H1 (cell line): ENCODE results near the gene HMGN3. TPM values are rescaled to one million over a fixed set of nuclear protein-coding genes. Genes with fewer than 3 reads are reported as not detected.

Experiments
- CTCF ChIA-PET: fragments of 300-600 bp; sonication (Branson Sonifier 250); formaldehyde crosslinking; loops from one replicate; lab custom pipeline; 2021; ENCODE audit not compliant: partially characterized antibody; lab: Charles Lee
- POLR2A ChIA-PET: fragments of 300-600 bp; sonication (Branson Sonifier 250); formaldehyde crosslinking; loops from one replicate; lab custom pipeline; 2021; ENCODE audit warnings: inconsistent platforms; ENCODE audit not compliant: partially characterized antibody; lab: Charles Lee
- DNase-seq, 2 experiments: peaks; one replicate each; pipeline versions ENCODE4 v3.0.0 to v3.0.0-alpha.2; 2010 to 2022; ENCODE audit warnings: low spot score in 2 of 2, low read depth in 1 of 2, mixed read lengths in 1 of 2
- FAIRE-seq: peaks from 2 replicates; lab custom pipeline; 2011; peaks lifted over from hg19 to GRCh38; lab: Jason Lieb, UNC
- H2AFZ ChIP-seq: 2 replicates; pipeline ENCODE4 v1.8.1; 2012; ENCODE audit warnings: low read length, inconsistent platforms
- H2AK5ac ChIP-seq: 2 replicates; pipeline ENCODE4 v1.6.1; 2013; ENCODE audit warnings: low read depth, low read length
- H2BK120ac ChIP-seq: replicated peaks from 2 replicates; pipeline ENCODE3; 2013; ENCODE audit warnings: low read depth, low read length, inconsistent platforms
- H2BK12ac ChIP-seq: 2 replicates; pipeline ENCODE4 v1.6.1; 2013; ENCODE audit warnings: low read depth, low read length
- H2BK15ac ChIP-seq: 2 replicates; pipeline ENCODE4 v1.6.1; 2013; ENCODE audit warnings: low read length
- H2BK20ac ChIP-seq: 2 replicates; pipeline ENCODE4 v1.6.1; 2013; ENCODE audit warnings: low read length
- H2BK5ac ChIP-seq: 2 replicates; pipeline ENCODE4 v1.6.1; 2013; ENCODE audit warnings: low read depth, low read length
- H3K14ac ChIP-seq: 2 replicates; pipeline ENCODE4 v1.6.1; 2013; ENCODE audit warnings: inconsistent platforms; ENCODE audit not compliant: insufficient read length
- H3K18ac ChIP-seq: 2 replicates; pipeline ENCODE4 v1.6.1; 2013; ENCODE audit warnings: low read length; ENCODE audit errors: extremely low read depth
- H3K23ac ChIP-seq: 2 replicates; pipeline ENCODE4 v1.6.1; 2013; ENCODE audit warnings: inconsistent platforms; ENCODE audit not compliant: insufficient read length
- H3K23me2 ChIP-seq: 2 replicates; pipeline ENCODE4 v1.6.1; 2013; ENCODE audit warnings: low read depth, low read length
- H3K27ac ChIP-seq: 2 replicates; pipeline ENCODE4 v1.6.1; 2011; ENCODE audit warnings: low read depth, low read length, inconsistent platforms
- H3K27me3 ChIP-seq, 4 experiments: replicated peaks in 1 of 4; 1 replicate in 1 of 4; 2 replicates in 3 of 4; pipeline versions ENCODE4 v1.6.1 to v1.8.1; 2011 to 2013; ENCODE audit warnings: low read length in 3 of 4, mild to moderate bottlenecking in 3 of 4, inconsistent platforms in 2 of 4, mixed read lengths in 2 of 4, moderate library complexity in 1 of 4; ENCODE audit not compliant: control insufficient read depth in 3 of 4, insufficient read depth in 3 of 4; ENCODE audit errors: extremely low read depth in 1 of 4
- H3K36me3 ChIP-seq, 4 experiments: 2 replicates each; pipeline versions ENCODE4 v1.6.1 to v1.8.1; 2011 to 2013; ENCODE audit warnings: mild to moderate bottlenecking in 4 of 4, low read length in 3 of 4, moderate library complexity in 2 of 4, control low read depth in 1 of 4, inconsistent platforms in 1 of 4; ENCODE audit not compliant: insufficient read depth in 4 of 4, control insufficient read depth in 2 of 4
- H3K4ac ChIP-seq: replicated peaks from 2 replicates; pipeline ENCODE3; 2013; ENCODE audit warnings: low read length, low read depth, mixed read lengths, inconsistent platforms; ENCODE audit not compliant: insufficient read length
- H3K4me1 ChIP-seq, 4 experiments: replicated peaks in 1 of 4; 1 replicate in 1 of 4; 2 replicates in 3 of 4; pipeline versions ENCODE4 v1.6.1 to v1.8.1; 2011 to 2013; ENCODE audit warnings: low read length in 3 of 4, inconsistent platforms in 2 of 4, mixed read lengths in 1 of 4; ENCODE audit not compliant: insufficient read depth in 4 of 4, control insufficient read depth in 3 of 4
- H3K4me2 ChIP-seq, 2 experiments: 2 replicates each; pipeline versions ENCODE4 v1.6.1 to v1.8.1; 2011 to 2013; ENCODE audit warnings: low read depth in 2 of 2, low read length in 2 of 2, control low read depth in 1 of 2, inconsistent platforms in 1 of 2, mild to moderate bottlenecking in 1 of 2; ENCODE audit not compliant: insufficient read depth in 1 of 2
- H3K4me3 ChIP-seq, 4 experiments: fragments of 200-600, 300-600 bp in 1 of 4; sonication (generic), shearing (Covaris generic), sonication (Bioruptor Twin) in 1 of 4; 2 replicates each; pipeline versions ENCODE4 v1.5.1 to v1.8.1; 2011 to 2016; ENCODE audit warnings: low read length in 4 of 4, low read depth in 3 of 4, control low read depth in 2 of 4, inconsistent platforms in 2 of 4, mild to moderate bottlenecking in 2 of 4, mixed read lengths in 1 of 4, moderate library complexity in 1 of 4; ENCODE audit not compliant: insufficient read depth in 2 of 4; ENCODE audit errors: extremely low read depth in 1 of 4
- H3K56ac ChIP-seq: replicated peaks from 2 replicates; pipeline ENCODE3; 2013; ENCODE audit warnings: low read depth, mild to moderate bottlenecking, mixed read lengths, low read length, inconsistent platforms; ENCODE audit not compliant: insufficient read length
- H3K79me1 ChIP-seq: 2 replicates; pipeline ENCODE4 v1.6.1; 2013; ENCODE audit warnings: low read depth, low read length, control low read depth
- H3K79me2 ChIP-seq, 2 experiments: 2 replicates each; pipeline versions ENCODE4 v1.6.1 to v1.8.1; 2012 to 2013; ENCODE audit warnings: low read length in 2 of 2, mild to moderate bottlenecking in 2 of 2, inconsistent platforms in 1 of 2; ENCODE audit not compliant: insufficient read depth in 2 of 2, control insufficient read depth in 1 of 2
- H3K9ac ChIP-seq, 4 experiments: replicated peaks in 1 of 4; 1 replicate in 1 of 4; 2 replicates in 3 of 4; pipeline versions ENCODE4 v1.6.1 to v1.8.1; 2011 to 2013; ENCODE audit warnings: low read depth in 3 of 4, low read length in 3 of 4, control low read depth in 2 of 4, mild to moderate bottlenecking in 2 of 4, moderate library complexity in 2 of 4, inconsistent platforms in 1 of 4; ENCODE audit errors: extremely low read depth in 1 of 4
- H3K9me3 ChIP-seq, 2 experiments: 2 replicates each; pipeline versions ENCODE4 v1.6.1 to v1.8.1; 2012 to 2013; ENCODE audit warnings: mild to moderate bottlenecking in 2 of 2, moderate library complexity in 2 of 2, control low read depth in 1 of 2, inconsistent platforms in 1 of 2, low read depth in 1 of 2, low read length in 1 of 2, mixed read lengths in 1 of 2; ENCODE audit not compliant: insufficient read depth in 2 of 2
- H4K20me1 ChIP-seq, 2 experiments: replicated peaks in 1 of 2; 2 replicates each; pipeline versions ENCODE3 to v1.8.1; 2011 to 2013; ENCODE audit warnings: inconsistent platforms in 2 of 2, low read length in 2 of 2, mild to moderate bottlenecking in 1 of 2; ENCODE audit not compliant: insufficient read depth in 2 of 2, control insufficient read depth in 1 of 2
- H4K5ac ChIP-seq: 2 replicates; pipeline ENCODE4 v1.6.1; 2013; ENCODE audit warnings: low read length, low read depth, mixed read lengths, inconsistent platforms; ENCODE audit not compliant: insufficient read length
- H4K8ac ChIP-seq: 2 replicates; pipeline ENCODE4 v1.8.0; 2013; ENCODE audit warnings: mild to moderate bottlenecking, moderate library complexity, low read length, inconsistent platforms; ENCODE audit not compliant: insufficient read depth; ENCODE audit errors: extremely low read depth
- H4K91ac ChIP-seq: replicated peaks from 2 replicates; pipeline ENCODE3; 2013; ENCODE audit warnings: low read length, mixed read lengths, inconsistent platforms; ENCODE audit not compliant: insufficient read length
- CEBPB ChIP-seq: IDR thresholded peaks from 2 replicates; pipeline ENCODE4 v1.6.1; 2012; ENCODE audit warnings: low read depth, low read length
- HDAC6 ChIP-seq: IDR thresholded peaks from one replicate; pipeline ENCODE4 v1.7.1; 2012; ENCODE audit warnings: low read depth, mild to moderate bottlenecking, inconsistent platforms, low read length, moderate library complexity
- RXRA ChIP-seq: IDR thresholded peaks from 2 replicates; pipeline ENCODE4 v1.6.1; 2011; ENCODE audit warnings: low read depth, mild to moderate bottlenecking, low read length, moderate library complexity; ENCODE audit not compliant: insufficient read depth
- WGBS, 2 experiments: shearing (Covaris generic) in 1 of 2; methylation state at CpG; one replicate each; pipeline versions ENCODE4 v1.1.6 to v1.1.7; 2013 to 2015; ENCODE audit warnings: low lambda C conversion rate in 2 of 2, mixed read lengths in 2 of 2, inconsistent platforms in 1 of 2, low coverage in 1 of 2, missing lambda C conversion rate in 1 of 2; ENCODE audit not compliant: insufficient replicate concordance in 2 of 2, insufficient coverage in 1 of 2, insufficient read length in 1 of 2; ENCODE audit errors: extremely low coverage in 1 of 2, missing lambda C conversion rate in 1 of 2; 5-methylcytosine and 5-hydroxymethylcytosine counted together
- polyA plus RNA-seq, 7 experiments: library from polyadenylated mRNA; depleted of rRNA in 3 of 7; stranded (reverse) in 5 of 7; unstranded in 2 of 7; fragments of >200 nt in 5 of 7; fragments of 200-250 nt in 2 of 7; gene quantifications; 1 replicate in 5 of 7; 2 replicates in 1 of 7; 4 replicates in 1 of 7; pipeline versions ENCODE4 v1.2.1 to v1.2.3, GENCODE V29; 2011 to 2013; ENCODE audit warnings: missing spikeins in 2 of 7, mixed read lengths in 2 of 7
- total RNA-seq: library from RNA; stranded (reverse); fragmentation: NEBNext Ultra II Directional; extraction: Animal tissue kit (Norgen Biotek cat#: 25700); gene quantifications from 2 replicates; pipeline ENCODE4 v1.2.1, GENCODE V29; 2021
- TF ChIP-seq, protein P1 (sequence below): IDR thresholded peaks from 2 replicates; pipeline ENCODE4 v1.6.1; 2012; ENCODE audit warnings: inconsistent platforms

Gene HMGN3
- total and polyA plus RNA-seq, 2 of the 8 experiments (the other 6 are each of a cell fraction or from before 2014, with no cell fraction given): 84.4 to 167 TPM

DNA sequence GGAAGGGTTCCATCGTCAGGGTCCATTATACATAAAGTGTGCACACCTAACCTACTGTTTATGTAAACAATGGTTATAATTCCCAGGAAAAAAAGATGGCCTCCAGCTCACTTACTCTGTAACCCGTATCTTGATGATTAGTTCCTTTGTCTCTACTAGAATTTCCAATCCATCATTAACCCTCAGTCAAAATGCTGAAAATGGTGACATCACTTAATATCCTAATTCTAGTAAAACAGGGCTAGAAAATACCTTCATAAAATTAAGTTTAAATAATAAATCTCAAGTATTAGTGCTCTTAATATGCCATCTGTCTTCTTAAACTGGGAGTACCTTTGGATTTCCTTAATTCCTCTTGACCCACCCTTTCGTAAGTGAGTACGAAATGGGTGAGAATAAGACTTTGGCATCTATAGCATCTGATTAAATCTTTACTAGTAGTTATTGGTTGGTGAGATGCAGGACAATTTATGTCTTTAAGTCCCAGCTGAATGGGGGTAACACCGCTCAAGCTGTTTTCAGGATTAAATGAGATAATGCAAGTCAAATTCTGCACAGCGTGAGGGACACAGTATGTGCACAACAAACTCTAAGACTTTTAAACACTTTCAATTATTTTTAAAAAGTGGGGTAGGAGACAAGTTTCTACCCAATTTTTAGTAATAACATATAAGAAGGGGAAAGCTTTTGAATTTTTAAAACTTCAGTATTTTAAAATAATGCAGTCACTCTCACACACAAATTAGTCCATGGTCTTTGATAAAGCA lies 1.6 kb downstream of the HMGN3 start:
- peaks cover 0 to 6% (median 2%) of the 10 kb centered on the region in 4 experiments; a peak in 4 of 7 replicates for H3K4me1 ChIP-seq
- POLR2A ChIA-PET: interaction anchor here (1.4 to 2.2 kb wide), 2 partner anchors 15 to 168 kb away, joined by 3 to 9 read pairs; no protein-coding TSS in a partner anchor
- no peak overlapping the region for H4K8ac ChIP-seq
- H3K9ac ChIP-seq: peak overlapping the region in 2 of 4 experiments; percentile 15 to 78; a peak in 3 of 7 replicates
- DNase-seq (no peak), FAIRE-seq (no peak)
- no peaks in the 10 kb centered on the region for H3K9me3 ChIP-seq
- H3K4ac ChIP-seq: no peak overlapping the region
- H3K4me3 ChIP-seq: peak overlapping the region; percentile 58 to 95 (median 76)
- H3K23ac ChIP-seq: no peak overlapping the region
- H3K27me3 ChIP-seq: no peaks in the 10 kb centered on the region
- no peaks in the 10 kb centered on the region; the same call in 1 of the 2 replicates for H3K79me1 ChIP-seq
- no peak overlapping the region for H4K5ac ChIP-seq
- H3K27ac ChIP-seq: no peak overlapping the region
- H3K36me3 ChIP-seq: peaks cover 0 to 3% (median 0%) of the 10 kb centered on the region in 4 experiments; a peak in 2 of 8 replicates
- no peak overlapping the region for H2AFZ ChIP-seq
- no peak overlapping the region for H2BK5ac ChIP-seq
- peak overlapping the region; percentile 69 to 80 for H3K4me2 ChIP-seq
- H4K20me1 ChIP-seq: peaks cover 6% of the 10 kb centered on the region in 2 experiments
- H2BK20ac ChIP-seq: no peak overlapping the region
- H3K79me2 ChIP-seq: peaks cover 5 to 64% of the 10 kb centered on the region in 2 experiments; a peak in 3 of 4 replicates
- no peak for TF ChIP-seq RXRA
- TF ChIP-seq CEBPB: no peak
- TF ChIP-seq, protein P1, sequence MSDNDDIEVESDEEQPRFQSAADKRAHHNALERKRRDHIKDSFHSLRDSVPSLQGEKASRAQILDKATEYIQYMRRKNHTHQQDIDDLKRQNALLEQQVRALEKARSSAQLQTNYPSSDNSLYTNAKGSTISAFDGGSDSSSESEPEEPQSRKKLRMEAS: no peak
- no peak for TF ChIP-seq HDAC6
- TF ChIP-seq, all 59 proteins: peak for 0
- 92% methylated on average over 6 of the region's 6 CpGs; no CpG with 5 or more reads in 1 of the 2 experiments for WGBS, 2 experiments
- Histone ChIP-seq H2BK120ac (no peak overlapping the region), H3K56ac (no peak overlapping the region), H3K18ac (no peak overlapping the region), H2BK12ac (no peak overlapping the region; the same call in 1 of the 2 replicates), H4K91ac (no peak overlapping the region), H2BK15ac (no peak overlapping the region), H2AK5ac (no peak overlapping the region), H3K23me2 (peaks cover 4% of the 10 kb centered on the region; the same call in 1 of the 2 replicates), H3K14ac (no peak overlapping the region)
- CTCF ChIA-PET: interaction anchor here (0.6 to 1.4 kb wide), 4 partner anchors 9 to 182 kb away, joined by 3 to 5 read pairs (median 4); no protein-coding TSS in a partner anchor
